K562 (cell line): Measurements from ENCODE around the gene GPATCH4.

ENCODE experiments used
- FOXJ3 ChIP-seq: sonication (generic); formaldehyde crosslinking; IDR thresholded peaks from 2 replicates; pipeline ENCODE4 v1.4.0; 2020; ENCODE audit warnings: mild to moderate bottlenecking, missing genetic modification reagents
- GABPA ChIP-seq: fragments of 200-800 bp; sonication (Bioruptor generic); conservative IDR thresholded peaks from 2 replicates; pipeline ENCODE4 v1.6.1; 2016; ENCODE audit warnings: low read depth, missing genetic modification characterization, missing compliant biosample characterization
- MAFK ChIP-seq: IDR thresholded peaks from 2 replicates; pipeline ENCODE4 v1.6.1; 2011; ENCODE audit warnings: low read length, improper control_type of control experiment
- NFRKB ChIP-seq: fragments of 450-650 bp; IDR thresholded peaks from 2 replicates; pipeline ENCODE4 v1.6.1; 2016; ENCODE audit warnings: low read depth
- NFYB ChIP-seq: IDR thresholded peaks from 2 replicates; pipeline ENCODE4 v1.6.1; 2011; ENCODE audit warnings: mild to moderate bottlenecking, moderate library complexity; ENCODE audit not compliant: insufficient read length; ENCODE audit errors: extremely low read depth
- RFX5 ChIP-seq: IDR thresholded peaks from 2 replicates; pipeline ENCODE4 v1.6.1; 2011; ENCODE audit warnings: low read depth, mild to moderate bottlenecking, improper control_type of control experiment, low read length
- TF ChIP-seq, protein P1 (sequence below), 3 experiments: IDR thresholded peaks in 2 of 3; conservative IDR thresholded peaks in 1 of 3; 2 replicates each; pipeline ENCODE4 v1.5.1; 2011 to 2012; ENCODE audit warnings: low read length in 3 of 3, mild to moderate bottlenecking in 3 of 3, control low read depth in 2 of 3, improper control_type of control experiment in 1 of 3, inconsistent platforms in 1 of 3, low read depth in 1 of 3, mixed read lengths in 1 of 3, moderate library complexity in 1 of 3; ENCODE audit not compliant: insufficient read depth in 2 of 3

DNA sequence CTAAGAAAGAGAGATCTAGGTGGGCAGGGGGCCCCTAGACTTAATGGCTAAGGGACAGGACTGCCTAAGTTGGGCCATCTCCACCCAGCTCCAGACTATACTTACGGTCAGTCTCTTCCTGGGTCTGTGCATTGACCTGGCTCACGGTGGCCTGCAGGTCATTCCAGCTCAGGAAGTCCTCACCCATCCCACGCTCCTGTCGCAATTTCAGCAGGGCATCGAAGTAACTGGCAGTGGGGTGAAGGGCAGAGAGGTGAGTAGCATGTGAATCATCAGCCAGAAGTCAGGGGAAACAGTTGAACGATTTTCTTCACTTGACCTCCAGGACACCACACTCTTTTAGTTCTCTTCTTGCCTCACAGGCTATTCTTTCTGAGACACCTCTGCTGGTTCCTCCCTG lies 49.4 kb downstream of the GPATCH4 start:
- no peak for TF ChIP-seq GABPA (tag)
- no peak for TF ChIP-seq FOXJ3 (CRISPR knock-in tag)
- no peak for TF ChIP-seq RFX5
- TF ChIP-seq NFYB = no peak
- TF ChIP-seq MAFK = no peak
- TF ChIP-seq NFRKB = no peak
- TF ChIP-seq, protein P1, sequence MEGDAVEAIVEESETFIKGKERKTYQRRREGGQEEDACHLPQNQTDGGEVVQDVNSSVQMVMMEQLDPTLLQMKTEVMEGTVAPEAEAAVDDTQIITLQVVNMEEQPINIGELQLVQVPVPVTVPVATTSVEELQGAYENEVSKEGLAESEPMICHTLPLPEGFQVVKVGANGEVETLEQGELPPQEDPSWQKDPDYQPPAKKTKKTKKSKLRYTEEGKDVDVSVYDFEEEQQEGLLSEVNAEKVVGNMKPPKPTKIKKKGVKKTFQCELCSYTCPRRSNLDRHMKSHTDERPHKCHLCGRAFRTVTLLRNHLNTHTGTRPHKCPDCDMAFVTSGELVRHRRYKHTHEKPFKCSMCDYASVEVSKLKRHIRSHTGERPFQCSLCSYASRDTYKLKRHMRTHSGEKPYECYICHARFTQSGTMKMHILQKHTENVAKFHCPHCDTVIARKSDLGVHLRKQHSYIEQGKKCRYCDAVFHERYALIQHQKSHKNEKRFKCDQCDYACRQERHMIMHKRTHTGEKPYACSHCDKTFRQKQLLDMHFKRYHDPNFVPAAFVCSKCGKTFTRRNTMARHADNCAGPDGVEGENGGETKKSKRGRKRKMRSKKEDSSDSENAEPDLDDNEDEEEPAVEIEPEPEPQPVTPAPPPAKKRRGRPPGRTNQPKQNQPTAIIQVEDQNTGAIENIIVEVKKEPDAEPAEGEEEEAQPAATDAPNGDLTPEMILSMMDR (IDR thresholded peaks at IDR 0.05 in 2 of 3, conservative IDR thresholded peaks at IDR 0.05 in 1 of 3; ENCODE audit: insufficient read depth in 2 of 3, low read depth in 1 of 3, low read length in 3 of 3) = no peak
